Smooth muscle cell of trachea (primary cell): ENCODE measurements around the gene PLEKHO2. TPM values are rescaled to one million over a fixed set of nuclear protein-coding genes. Genes with fewer than 3 reads are reported as not detected.

ENCODE experiments used
- total RNA-seq: library from RNA; depleted of rRNA; stranded (reverse); fragments of >200 nt; gene quantifications from 2 replicates; pipeline ENCODE4 v1.2.1, GENCODE V29; 2014

The PLEKHO2 gene, protein sequence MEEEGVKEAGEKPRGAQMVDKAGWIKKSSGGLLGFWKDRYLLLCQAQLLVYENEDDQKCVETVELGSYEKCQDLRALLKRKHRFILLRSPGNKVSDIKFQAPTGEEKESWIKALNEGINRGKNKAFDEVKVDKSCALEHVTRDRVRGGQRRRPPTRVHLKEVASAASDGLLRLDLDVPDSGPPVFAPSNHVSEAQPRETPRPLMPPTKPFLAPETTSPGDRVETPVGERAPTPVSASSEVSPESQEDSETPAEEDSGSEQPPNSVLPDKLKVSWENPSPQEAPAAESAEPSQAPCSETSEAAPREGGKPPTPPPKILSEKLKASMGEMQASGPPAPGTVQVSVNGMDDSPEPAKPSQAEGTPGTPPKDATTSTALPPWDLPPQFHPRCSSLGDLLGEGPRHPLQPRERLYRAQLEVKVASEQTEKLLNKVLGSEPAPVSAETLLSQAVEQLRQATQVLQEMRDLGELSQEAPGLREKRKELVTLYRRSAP
- 56.1 and 107 TPM in 2 replicates for total RNA-seq

DNA sequence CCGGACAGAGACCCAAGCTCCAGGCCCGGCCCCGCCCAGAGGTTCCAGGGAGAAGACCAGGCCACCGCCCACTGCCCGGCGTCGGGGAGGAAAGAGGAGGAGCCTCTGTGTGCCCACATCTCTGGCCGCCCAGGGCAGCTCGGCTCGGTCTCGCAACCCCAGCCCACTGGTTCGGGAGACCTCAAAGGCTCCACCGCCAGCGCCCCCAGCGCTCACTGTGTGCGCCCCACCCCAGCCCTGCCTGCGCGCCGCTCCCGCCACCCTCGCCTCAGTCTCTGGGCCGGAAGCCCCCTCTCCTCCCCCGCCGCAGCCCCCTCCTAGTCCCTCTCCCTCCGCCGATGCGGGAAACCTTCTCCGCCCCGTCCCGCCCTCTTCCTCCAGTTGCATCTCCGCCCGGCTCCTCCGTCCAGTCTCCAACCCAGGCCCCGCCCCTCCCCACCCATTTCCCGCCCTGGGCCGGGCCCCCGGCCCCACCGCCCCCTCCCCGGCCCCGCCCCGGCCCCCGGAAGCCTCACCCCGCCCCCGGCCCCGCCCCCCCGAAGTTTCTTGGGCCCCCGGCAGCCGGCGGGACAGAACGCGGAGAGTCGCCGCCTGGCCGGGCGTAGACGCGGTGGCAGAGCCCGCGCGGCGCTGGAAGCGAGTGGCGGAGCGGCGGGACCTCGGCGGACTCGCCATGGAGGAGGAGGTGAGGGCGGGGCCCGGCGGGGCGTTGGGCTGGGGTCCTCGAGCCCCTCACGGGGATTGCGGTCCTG is at the start of gene PLEKHO2:
Gene PLEKHO2 (plus strand): TSS at position 572 of the 752 bp plus-strand sequence. CDS start 102 bp downstream, at position 674.

DNA sequence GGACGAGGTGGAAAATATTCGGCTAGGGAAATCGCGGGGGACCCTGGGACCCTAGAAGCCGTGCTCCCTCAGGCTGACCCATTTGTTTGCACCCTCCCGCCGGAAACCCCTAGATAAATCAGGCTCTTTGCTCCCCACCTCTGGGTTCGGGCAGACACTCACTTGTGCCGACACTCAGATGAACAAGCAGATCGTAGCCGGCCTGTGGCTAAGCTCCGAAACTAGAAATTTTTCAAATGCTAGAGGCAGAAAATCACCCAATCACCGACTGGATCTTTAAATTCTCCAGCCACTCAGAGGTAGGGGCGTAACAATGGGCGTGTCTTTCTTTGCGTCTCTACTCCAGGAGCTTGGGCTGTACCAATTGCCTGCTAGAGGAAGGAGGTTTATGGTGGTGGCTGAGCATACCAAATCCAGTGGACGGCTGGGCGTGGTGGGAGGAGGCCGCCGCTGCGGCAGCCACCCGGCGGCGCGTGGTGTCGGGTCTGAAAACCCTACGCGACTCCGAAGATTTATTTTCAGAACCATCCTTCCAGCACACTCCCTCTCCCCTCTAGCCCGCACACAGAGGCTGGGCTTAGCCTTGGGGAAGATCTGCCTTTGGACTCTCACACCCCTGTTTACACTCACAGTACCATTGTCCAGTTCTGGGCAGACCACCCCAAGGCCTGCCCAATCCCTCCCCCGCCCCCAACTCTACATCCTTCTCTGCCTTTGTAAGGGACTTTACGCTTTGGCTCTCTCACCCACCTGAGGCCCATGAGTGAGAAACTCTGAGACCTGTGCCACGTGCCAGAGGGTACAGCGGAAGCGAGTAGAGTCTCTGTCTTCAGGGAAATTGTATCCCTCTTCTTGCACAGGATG is 16.1 kb upstream of the PLEKHO2 start, which contains the start of gene PIF1:
Gene PIF1 (minus strand): TSS at position 217 of the 864 bp plus-strand sequence. CDS start 1,312 bp downstream, outside the sequence.

DNA sequence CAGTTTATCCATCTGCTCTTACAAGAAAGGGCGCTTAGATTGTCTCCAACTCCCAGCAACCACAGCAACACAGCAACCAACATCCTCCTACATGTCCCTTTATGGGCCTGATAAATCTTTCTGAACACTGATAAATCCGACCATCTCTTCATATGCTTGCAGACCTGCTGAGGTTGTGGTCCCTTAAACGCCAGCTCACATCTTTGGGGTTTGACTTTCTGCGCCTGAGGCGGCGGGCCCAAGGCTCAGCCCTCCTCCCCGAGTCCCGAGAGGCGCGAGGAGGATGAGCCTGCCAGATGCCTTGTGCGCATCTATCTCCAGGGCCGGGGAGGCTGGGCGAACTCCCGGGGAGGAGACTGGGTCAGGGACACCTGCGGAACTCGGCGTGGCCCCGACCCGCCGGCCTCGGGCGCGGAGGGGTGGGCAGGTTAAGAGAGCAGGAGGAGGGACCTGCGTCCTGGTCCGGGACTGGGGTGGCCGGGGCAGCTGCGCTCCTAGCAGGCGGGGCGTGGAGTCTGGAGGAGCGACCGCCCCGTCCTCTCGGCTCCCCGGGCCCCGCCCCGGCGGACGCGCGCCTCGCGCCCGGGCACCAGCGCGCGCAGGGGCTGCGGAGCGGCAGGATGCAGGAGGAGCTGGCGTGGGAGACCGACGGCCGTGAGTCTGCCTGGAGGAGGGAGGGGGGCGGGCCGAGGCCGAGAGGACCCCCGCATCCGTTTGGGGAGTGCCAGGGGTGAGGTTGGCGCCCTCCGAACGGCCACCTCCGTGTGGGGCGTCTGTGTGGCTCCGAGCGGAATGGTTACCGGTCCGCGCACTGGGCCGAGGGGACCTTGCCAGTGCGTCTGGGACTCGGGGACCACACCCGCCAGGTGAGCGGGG is 69.8 kb downstream of the PLEKHO2 start, which contains the start of gene ANKDD1A:
Gene ANKDD1A (plus strand): TSS at position 592 of the 876 bp plus-strand sequence. CDS start 29 bp downstream, at position 621.

Other genes with a start within 250 kb of the PLEKHO2 start
- not detected in 2 replicates for gene RBPMS2, start 66.3 kb upstream of the PLEKHO2 start, total RNA-seq
- 5.0 and 19.1 TPM in 2 replicates for gene PIF1, start 16.3 kb upstream of the PLEKHO2 start, total RNA-seq
- 9.2 and 19.0 TPM in 2 replicates for gene ANKDD1A, start 70.0 kb downstream of the PLEKHO2 start, total RNA-seq
- 99.6 and 106 TPM in 2 replicates for gene SPG21, start 148.0 kb downstream of the PLEKHO2 start, total RNA-seq
- gene MTFMT, start 187.7 kb downstream of the PLEKHO2 start, total RNA-seq, result 26.6 and 29.1 TPM in 2 replicates
- 0.66 and 1.5 TPM in 2 replicates for gene SLC51B, start 203.5 kb downstream of the PLEKHO2 start, total RNA-seq
- 86.5 and 108 TPM in 2 replicates for gene RASL12, start 226.1 kb downstream of the PLEKHO2 start, total RNA-seq
- under 0.01 and 0.17 TPM in 2 replicates for gene KBTBD13, start 234.8 kb downstream of the PLEKHO2 start, total RNA-seq